Renal cortex interstitium (tissue), 11 donors: ENCODE results near the gene TET1. TPM values are rescaled to one million over a fixed set of nuclear protein-coding genes. Genes with fewer than 3 reads are reported as not detected.
"Not testable (repeated sequence)": the region's sequence is repeated elsewhere in the genome, so short reads cannot be mapped to it uniquely, and the experiment has no call there.

Experiments
- DNase-seq, 11 donors: peaks; one replicate each; pipeline ENCODE4 v3.0.0-alpha.2; 2013; ENCODE audit warnings: low read depth in 9 of 11, low spot score in 4 of 11; ENCODE audit errors: extremely low read depth in 1 of 11
- polyA plus RNA-seq, 3 donors: library from polyadenylated mRNA; unstranded; fragments of 120-200 nt; gene quantifications; one replicate each; pipeline ENCODE4 v1.2.1, GENCODE V29; 2013; ENCODE audit not compliant: insufficient read length in 3 of 3

The TET1 gene
- polyA plus RNA-seq, 3 donors: 11.0 to 11.6 (median 11.1) TPM

DNA sequence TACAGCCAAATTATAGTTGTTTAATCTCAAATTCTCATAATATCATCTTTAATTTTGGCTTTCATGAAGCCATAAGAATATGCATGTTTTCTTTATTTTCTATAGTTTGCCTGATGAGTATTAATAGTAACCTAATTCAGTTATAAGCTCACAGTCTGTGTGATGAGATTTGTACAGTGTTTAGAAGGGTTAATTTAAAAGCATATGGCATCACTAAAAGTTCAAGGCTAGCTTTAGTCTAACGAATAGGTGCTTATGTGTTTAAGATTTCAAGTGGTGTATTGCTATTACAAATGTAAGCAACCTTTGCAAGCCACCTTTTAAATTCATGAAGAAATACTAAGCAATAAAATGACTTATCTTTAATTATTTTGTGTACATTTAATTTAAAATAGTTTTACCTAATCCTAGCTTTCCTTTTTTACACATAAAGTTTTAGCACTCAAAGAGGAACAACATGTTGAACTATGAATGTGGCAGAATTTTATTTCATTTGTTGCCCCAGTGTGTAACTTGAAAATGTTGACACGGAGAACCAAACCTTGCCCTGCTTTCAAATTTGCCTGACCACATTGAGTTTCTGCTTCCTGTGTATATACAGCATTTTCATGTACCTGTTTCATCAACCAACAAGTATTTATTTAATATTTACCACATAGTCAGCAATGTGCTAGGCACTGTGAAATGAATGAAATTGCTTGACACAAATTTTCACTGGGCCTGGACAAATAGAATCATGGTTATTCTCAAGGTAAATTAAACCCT lies 41.5 kb downstream of the TET1 start:
- DNase-seq: no peak

DNA sequence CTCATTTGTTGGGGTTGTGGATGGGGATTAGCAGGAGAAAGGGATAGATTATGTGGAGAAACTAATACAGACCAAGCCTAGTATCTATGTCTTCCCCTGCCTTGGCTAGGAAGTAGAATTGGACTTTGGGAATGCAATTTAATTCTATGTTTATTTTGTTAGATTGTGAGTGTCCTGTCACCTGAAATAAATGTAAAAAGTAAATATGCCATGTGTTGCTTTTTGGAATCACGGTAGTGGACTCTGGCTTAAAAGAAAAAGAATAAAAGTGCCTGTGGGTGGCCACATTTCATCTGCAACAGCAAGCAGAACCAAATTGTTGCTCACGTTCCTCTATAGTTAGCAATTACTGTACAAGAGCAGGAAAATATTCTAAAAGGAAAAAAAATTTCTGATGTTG lies 42.3 kb downstream of the TET1 start:
- no peak for DNase-seq

DNA sequence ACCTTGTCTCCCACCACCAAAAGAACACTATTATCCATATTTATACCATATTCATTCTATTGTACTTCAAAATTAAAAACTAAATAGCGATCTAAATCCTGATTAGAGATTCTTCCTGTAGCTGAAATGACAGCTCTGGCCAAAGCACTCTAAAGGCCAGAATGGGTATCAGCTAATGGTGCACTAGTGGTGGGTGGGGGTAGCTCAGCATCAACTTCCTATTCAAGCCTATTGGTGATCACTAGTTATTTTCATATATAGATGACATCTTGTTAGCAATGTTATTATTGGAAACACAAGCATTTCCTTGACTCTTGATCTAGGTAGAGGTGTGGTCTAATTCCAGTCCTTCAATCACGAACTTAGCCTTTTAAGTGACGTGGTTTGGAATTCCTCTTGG lies 43.6 kb downstream of the TET1 start:
- DNase-seq: no peak

DNA sequence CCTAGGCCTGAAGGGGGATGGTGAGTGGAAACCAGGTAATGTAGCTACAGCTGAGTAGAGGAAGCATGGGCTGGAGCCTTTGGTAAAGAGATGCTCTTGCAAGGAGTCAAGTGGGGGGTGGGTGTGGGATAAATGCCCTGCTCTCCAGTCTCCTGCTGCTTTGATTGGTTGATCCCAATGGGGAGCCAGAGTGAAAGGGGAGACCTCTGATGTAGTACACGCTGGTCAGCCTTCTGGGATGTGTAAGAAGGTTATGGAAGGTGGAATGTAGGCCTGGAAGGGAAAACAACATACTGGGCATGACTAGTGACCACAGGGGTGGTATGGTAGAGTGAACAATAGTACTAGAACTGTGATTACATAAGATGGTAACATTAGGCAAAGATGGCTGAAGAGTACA lies 44.3 kb downstream of the TET1 start:
- no peak for DNase-seq

GRCh38 chr10:68606918-68607317 lies 46.8 kb downstream of the TET1 start:
- no peak for DNase-seq

GRCh38 chr10:68610023-68610422 lies 49.9 kb downstream of the TET1 start:
- not testable (repeated sequence) for DNase-seq

GRCh38 chr10:68611227-68611626 lies 51.1 kb downstream of the TET1 start:
- no peak for DNase-seq

- not testable (repeated sequence) for DNase-seq
Measured at GRCh38 chr10:68613974-68614373, 53.8 kb downstream of the TET1 start.

GRCh38 chr10:68617691-68618090 lies 57.6 kb downstream of the TET1 start:
- DNase-seq: not testable (repeated sequence)

DNA sequence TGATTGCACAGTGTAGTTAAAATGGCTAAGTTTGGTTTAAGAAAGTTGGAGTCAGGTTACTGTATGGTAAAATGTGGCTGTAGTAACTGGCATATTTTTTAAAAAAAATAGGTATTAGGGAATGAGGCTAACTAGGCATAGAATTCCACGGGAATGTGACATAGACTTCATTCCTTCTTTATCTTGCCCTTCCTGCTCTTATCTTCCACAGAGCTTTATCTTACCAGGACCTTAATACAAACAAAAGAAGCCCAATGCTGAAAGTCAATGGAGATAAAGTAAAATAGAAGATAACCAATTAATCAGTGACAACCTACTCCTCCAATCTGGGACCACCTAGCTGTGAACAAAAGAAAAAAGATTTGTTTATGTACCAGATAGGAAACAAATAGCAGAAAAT lies 58.1 kb downstream of the TET1 start:
- DNase-seq: no peak

DNA sequence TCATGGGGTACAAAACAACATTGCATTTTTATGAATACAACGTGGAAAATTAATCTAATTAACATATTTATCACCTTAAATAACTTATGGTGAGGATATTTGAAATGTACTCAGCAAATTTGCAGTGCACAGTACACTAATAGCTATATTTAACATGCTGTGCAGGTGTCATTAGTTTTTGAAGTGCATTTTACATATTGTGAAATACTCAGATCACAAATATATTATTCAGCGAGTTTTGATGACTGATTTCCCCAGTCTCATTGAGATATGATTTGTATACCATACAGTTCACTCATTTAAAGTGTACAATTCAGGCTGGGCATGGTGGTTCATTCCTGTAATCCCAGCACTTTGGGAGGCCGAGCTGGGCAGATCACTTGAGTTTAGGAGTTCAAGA lies 59.5 kb downstream of the TET1 start:
- no peak for DNase-seq

GRCh38 chr10:68625316-68625921 lies 65.3 kb downstream of the TET1 start:
- DNase-seq: no peak

GRCh38 chr10:68628576-68629127 lies 68.5 kb downstream of the TET1 start:
- peak in 9 of 11 donors; percentile 12 to 37 (median 15) for DNase-seq

- DNase-seq: not testable (repeated sequence)
Measured at GRCh38 chr10:68632271-68632560, 72.1 kb downstream of the TET1 start.

DNA sequence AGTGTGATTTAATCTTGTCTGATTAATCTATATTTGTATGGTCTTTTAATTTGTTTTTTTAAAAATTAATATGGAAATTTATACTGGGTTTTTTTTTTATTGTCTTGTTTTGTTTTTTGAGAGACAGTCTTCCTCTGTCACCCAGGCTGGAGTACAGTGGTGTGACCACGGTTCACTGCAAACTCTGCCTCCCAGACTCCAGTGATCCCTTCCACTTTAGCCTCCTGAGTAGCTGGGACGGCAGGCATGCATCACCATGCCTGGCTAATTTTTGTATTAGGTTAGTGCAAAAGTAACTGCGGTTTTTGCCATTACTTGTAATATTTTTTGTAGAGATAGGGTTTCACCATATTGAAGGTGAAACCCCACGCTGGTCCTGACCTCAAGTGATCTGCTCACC lies 73.1 kb downstream of the TET1 start:
- DNase-seq: no peak

GRCh38 chr10:68633816-68634466 lies 73.8 kb downstream of the TET1 start:
- DNase-seq: no peak

DNA sequence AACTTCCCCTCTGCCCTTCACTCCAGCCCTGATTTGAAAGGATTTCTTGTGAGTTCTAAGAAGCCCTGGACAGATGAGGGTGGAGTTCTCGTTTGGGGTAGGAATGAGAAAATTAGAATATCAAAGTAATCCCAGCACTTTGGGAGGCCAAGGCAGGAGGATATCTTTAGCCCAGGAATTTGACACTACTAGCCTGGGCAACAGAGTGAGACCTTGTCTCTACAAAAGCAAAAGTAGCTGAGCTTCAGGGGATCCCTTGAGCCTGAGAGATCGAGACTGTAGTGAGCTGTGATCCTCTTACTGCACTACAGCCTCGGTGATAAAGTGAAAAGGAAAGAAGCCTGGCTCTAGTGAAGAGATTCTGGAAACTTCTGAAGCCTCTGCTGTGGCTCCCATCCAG lies 76.2 kb downstream of the TET1 start:
- DNase-seq: no peak

- not testable (repeated sequence) for DNase-seq
Measured at GRCh38 chr10:68643550-68643949, 83.4 kb downstream of the TET1 start.

DNA sequence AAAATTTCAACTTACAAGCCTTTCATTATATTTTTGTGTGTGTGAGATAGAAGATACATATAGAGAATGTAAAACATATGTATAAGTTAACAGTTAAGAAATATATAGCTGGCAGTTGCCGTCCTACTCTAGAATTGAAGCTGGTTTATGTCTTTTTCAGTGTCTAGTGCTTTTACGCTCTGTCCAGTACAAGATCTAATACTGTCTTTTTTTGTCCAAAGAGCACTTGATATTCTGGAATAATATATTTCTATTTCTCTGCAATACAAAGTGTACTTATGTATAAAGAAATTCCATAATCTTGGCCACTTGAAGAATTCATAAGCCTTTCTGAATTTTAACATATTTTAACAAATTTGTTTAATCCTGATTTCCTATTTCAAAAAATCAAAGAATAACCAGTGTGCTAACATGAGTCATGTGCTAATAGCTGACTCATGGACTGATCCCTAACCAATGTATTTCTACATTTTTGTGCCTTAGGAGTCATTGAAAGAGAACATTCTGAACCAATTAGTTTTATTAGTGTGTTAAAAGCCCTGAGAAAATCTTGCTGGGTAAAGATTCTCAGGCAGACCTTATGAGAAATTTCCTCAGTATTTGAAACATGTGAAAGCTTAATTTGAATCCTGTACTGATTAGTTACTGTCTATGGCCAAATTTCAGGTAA lies 87.7 kb downstream of the TET1 start:
- DNase-seq: no peak

DNA sequence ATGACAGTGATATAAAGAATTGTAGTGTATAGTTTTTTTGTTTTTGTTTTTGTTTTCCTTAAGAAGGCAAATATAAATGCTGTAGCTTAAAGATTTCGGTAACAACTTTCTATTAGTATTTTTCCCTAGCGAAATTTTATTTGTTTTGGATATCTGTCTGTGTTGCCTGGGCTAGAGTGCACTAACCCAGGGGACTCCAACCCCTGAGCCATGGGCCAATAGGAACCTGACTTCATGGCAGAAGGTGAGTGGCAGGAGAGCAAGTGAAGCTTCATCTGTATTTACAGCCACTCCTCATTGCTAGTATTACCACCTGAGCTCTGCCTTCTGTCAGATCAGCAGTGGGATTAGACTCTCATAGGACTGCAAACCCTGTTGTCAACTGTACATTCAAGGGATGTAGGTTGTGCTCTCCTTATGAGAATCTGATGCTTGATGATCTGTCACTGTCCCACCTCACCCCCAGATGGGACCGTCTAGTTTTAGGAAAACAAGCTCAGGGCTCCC lies 95.5 kb downstream of the TET1 start:
- DNase-seq: no peak
